Measurements from ENCODE around the gene R3HDML. TPM values are rescaled to one million over a fixed set of nuclear protein-coding genes. Genes with fewer than 3 reads are reported as not detected.
A peak's percentile ranks its signal among the peaks of the same experiment; 100 is the strongest.
"Not testable (repeated sequence)": the region's sequence is repeated elsewhere in the genome, so short reads cannot be mapped to it uniquely, and the experiment has no call there.

The R3HDML gene
- total RNA-seq, 6 experiments from 2014 or later, result not detected

- 80% methylated on average over 7 of the region's 7 CpGs for WGBS (ENCODE audit: insufficient coverage, low coverage, low lambda C conversion rate, missing lambda C conversion rate)
- H3K36me3 ChIP-seq, result no peaks in the 10 kb centered on the region
- no peak for ATAC-seq
These were observed 40.8 kb upstream of the R3HDML start for GRCh38 chr20:44296011-44296410.

DNA sequence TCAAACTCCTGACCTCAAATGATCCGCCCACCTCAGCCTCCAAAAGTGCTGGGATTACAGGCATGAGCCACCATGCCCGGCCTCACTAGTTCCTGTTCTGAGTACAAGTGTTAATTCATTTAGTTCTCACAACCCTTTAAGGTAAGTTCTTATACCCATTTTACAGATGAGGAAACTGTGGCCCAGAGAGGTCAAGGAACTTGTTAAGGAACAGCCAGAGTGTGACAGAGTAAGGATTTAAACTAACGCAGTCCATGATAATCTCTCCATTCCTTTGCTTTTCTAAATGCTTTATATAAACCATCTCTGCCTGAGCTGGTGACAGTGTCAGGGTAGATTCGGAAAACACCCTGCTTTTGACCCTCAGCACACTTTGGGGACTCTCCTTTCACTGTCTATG lies 39.1 kb upstream of the R3HDML start:
- TF ChIP-seq POLR2A (IDR thresholded peaks at IDR 0.05), result no peak
- TF ChIP-seq CTCF (IDR thresholded peaks at IDR 0.05), result no peak
- Histone ChIP-seq H3K9me3 (no peaks in the 10 kb centered on the region), H3K27me3 (no peaks in the 10 kb centered on the region), H3K36me3 (no peaks in the 10 kb centered on the region), H3K4me1 (peaks cover 0 to 9% (median 0%) of the 10 kb centered on the region in 4 donors), H3K4me3 (no peak overlapping the region), H3K27ac (no peak overlapping the region)
- intact Hi-C loops (cut with DNase I), result no loop called here
- no peak for DNase-seq
- no peak for ATAC-seq
- 82% methylated on average over 4 of the region's 4 CpGs for WGBS (ENCODE audit: insufficient coverage, low coverage, low lambda C conversion rate, missing lambda C conversion rate)

More at GRCh38 chr20:44296011-44296410, 40.8 kb upstream of the R3HDML start:
- intact Hi-C loops (cut with DNase I), result no loop called here
- Histone ChIP-seq H3K27ac (no peak overlapping the region), H3K4me1 (no peaks in the 10 kb centered on the region), H3K9me3 (no peaks in the 10 kb centered on the region), H3K4me3 (no peak overlapping the region), H3K27me3 (no peaks in the 10 kb centered on the region)
- no peak for TF ChIP-seq POLR2A (IDR thresholded peaks at IDR 0.05)
- no peak for TF ChIP-seq CTCF (IDR thresholded peaks at IDR 0.05)
- no peak for DNase-seq

DNA sequence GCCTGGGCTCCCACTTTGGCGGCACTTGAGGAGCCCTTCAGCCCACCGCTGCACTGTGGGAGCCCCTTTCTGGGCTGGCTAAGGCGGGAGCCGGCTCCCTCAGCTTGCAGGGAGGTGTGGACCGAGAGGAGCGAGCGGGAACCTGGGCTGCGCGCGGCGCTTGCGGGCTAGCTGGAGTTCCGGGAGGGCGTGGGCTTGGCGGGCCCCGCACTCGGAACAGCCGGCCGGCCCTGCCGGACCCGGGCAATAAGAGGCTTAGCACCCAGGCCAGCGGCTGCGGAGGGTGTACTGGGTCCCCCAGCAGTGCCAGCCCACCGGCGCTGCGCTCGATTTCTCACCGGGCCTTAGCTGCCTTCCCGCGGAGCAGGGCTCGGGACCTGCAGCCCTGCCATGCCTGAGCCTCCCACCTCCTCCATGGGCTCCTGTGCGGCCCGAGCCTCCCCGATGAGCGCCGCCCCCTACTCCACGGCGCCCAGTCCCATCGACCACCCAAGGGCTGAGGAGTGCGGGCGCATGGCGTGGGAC lies 37.8 kb upstream of the R3HDML start:
- H3K36me3 ChIP-seq; H3K4me3 ChIP-seq; H3K27ac ChIP-seq; H3K9me3 ChIP-seq; H3K27me3 ChIP-seq; DNase-seq; intact Hi-C loops (cut with DNase I); ATAC-seq: not testable (repeated sequence)
- 100% methylated on average over 1 of the region's 42 CpGs for WGBS (ENCODE audit: insufficient coverage, low coverage, low lambda C conversion rate, missing lambda C conversion rate)
- H3K4me1 ChIP-seq, result peaks cover 0 to 11% (median 0%) of the 10 kb centered on the region in 4 donors

DNA sequence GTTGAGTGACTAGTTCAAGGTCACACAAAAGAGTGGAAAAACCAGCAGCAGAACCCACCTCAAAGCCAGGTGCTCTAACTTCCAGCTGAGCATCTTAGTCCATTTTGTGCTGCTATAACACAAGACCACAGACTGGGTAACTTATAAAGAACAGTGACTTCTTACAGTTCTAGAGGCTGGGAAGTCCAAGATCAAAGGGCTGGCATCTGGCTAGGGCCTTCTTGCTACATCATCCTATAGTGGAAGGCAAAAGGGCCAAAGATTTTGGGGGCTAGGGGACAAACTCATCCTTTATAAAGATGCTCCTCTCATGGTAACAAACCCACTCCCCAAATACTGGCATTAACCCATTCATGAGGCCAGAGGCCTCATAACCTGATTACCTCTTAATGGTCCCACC lies 35.6 kb upstream of the R3HDML start:
- intact Hi-C loops (cut with DNase I), result loop anchor here in 1 of 2 donors (10.0 kb wide), 1 partner anchor 76 kb away; no protein-coding TSS in a partner anchor
- DNase-seq, result no peak
- no peak overlapping the region for H3K4me3 ChIP-seq
- H3K27ac ChIP-seq, result no peak overlapping the region
- H3K27me3 ChIP-seq, result no peaks in the 10 kb centered on the region
- H3K4me1 ChIP-seq, result peaks cover 0 to 15% (median 0%) of the 10 kb centered on the region in 4 donors
- TF ChIP-seq POLR2A (IDR thresholded peaks at IDR 0.05) (no peak), CTCF (IDR thresholded peaks at IDR 0.05) (no peak)
- no peaks in the 10 kb centered on the region for H3K9me3 ChIP-seq
- H3K36me3 ChIP-seq, result no peaks in the 10 kb centered on the region
- no peak for ATAC-seq

- TF ChIP-seq POLR2A (IDR thresholded peaks at IDR 0.05), result no peak
- TF ChIP-seq CTCF (IDR thresholded peaks at IDR 0.05), result no peak
- intact Hi-C loops (cut with DNase I), result loop anchor here in 1 of 2 donors (10.0 kb wide), 1 partner anchor 77 kb away; no protein-coding TSS in a partner anchor
- no peaks in the 10 kb centered on the region for H3K9me3 ChIP-seq
- no peaks in the 10 kb centered on the region for H3K36me3 ChIP-seq
- DNase-seq (no peak), ATAC-seq (peak; percentile 69 to 96 (median 80))
- no peak overlapping the region for H3K4me3 ChIP-seq
- peak overlapping the region; percentile 1 to 36 (median 5) for H3K27ac ChIP-seq
- WGBS (ENCODE audit: insufficient coverage, low coverage, low lambda C conversion rate, missing lambda C conversion rate), result 28% methylated on average over 5 of the region's 5 CpGs
- H3K27me3 ChIP-seq, result no peaks in the 10 kb centered on the region
- H3K4me1 ChIP-seq, result peaks cover 0 to 15% (median 0%) of the 10 kb centered on the region in 4 donors
These were observed 34.7 kb upstream of the R3HDML start for GRCh38 chr20:44302026-44302669.

Measured in right lobe of liver (tissue), 6 donors.